GM21717 (cell line): ENCODE measurements around the gene CLDND2.

Experiments used
- ATAC-seq: cut with Tn5 transposase; IDR thresholded peaks from one replicate; pipeline ENCODE4 v1.9.1; 2021; ENCODE audit warnings: mild to moderate bottlenecking, moderate library complexity; ENCODE audit not compliant: unreplicated experiment

The CLDND2 gene

GRCh38 chr19:51386882-51387520 is 18.2 kb upstream of the CLDND2 start:
- ATAC-seq, result no peak

GRCh38 chr19:51382004-51382403 is 13.2 kb upstream of the CLDND2 start:
- no peak for ATAC-seq

- ATAC-seq, result no peak
These were observed 11.6 kb upstream of the CLDND2 start for GRCh38 chr19:51380379-51380778.

- ATAC-seq, result no peak
These were observed 8.6 kb upstream of the CLDND2 start for GRCh38 chr19:51377422-51377821.

GRCh38 chr19:51375504-51376221 is 6.9 kb upstream of the CLDND2 start:
- ATAC-seq, result no peak

GRCh38 chr19:51372649-51373504 is 4.1 kb upstream of the CLDND2 start, which contains the start of gene NKG7:
Gene NKG7 (minus strand): TSS chr19:51372654. CDS start chr19:51372535, 119 bp downstream.
- ATAC-seq, result no peak

GRCh38 chr19:51372021-51372648 is 3.3 kb upstream of the CLDND2 start:
- ATAC-seq, result no peak

- no peak for ATAC-seq
These were observed 2.4 kb upstream of the CLDND2 start for GRCh38 chr19:51371186-51371690.

GRCh38 chr19:51370230-51370629 is 1.4 kb upstream of the CLDND2 start:
- no peak for ATAC-seq

- ATAC-seq, result peak; percentile 54
These were observed 1.0 kb downstream of the CLDND2 start for GRCh38 chr19:51367565-51368365.

- ATAC-seq, result peak; percentile 3
These were observed 1.6 kb downstream of the CLDND2 start for GRCh38 chr19:51367255-51367564.

- peak; percentile 41 for ATAC-seq
These were observed 2.2 kb downstream of the CLDND2 start for GRCh38 chr19:51366389-51367254.

GRCh38 chr19:51365965-51366388 is 2.8 kb downstream of the CLDND2 start, which contains the start of gene ETFB:
Gene ETFB (minus strand): TSS chr19:51366388. CDS start chr19:51366326, 62 bp downstream.
- ATAC-seq, result no peak

GRCh38 chr19:51365211-51365964 is 3.4 kb downstream of the CLDND2 start:
- no peak for ATAC-seq

GRCh38 chr19:51364200-51365106 is 4.3 kb downstream of the CLDND2 start:
- ATAC-seq, result no peak

GRCh38 chr19:51361239-51361638 is 7.6 kb downstream of the CLDND2 start:
- no peak for ATAC-seq

- no peak for ATAC-seq
These were observed 9.5 kb downstream of the CLDND2 start for GRCh38 chr19:51359294-51359693.
